OCI-LY3 (cell line): Measurements from ENCODE around the gene CXCL10.

Experiments
- CTCF ChIP-seq: fragments of 200-600, 300-600 bp; sonication (generic); IDR thresholded peaks from 2 replicates; pipeline ENCODE4 v1.5.1; 2014; ENCODE audit warnings: antibody characterized with exemption, low read length, low read depth
- EZH2phosphoT487 ChIP-seq: fragments of 200-600 bp; shearing (Covaris generic); IDR thresholded peaks from 2 replicates; pipeline ENCODE4 v1.6.1; 2018; ENCODE audit warnings: antibody characterized with exemption, mixed run types, low read depth

- TF ChIP-seq EZH2phosphoT487 (no peak), CTCF (no peak)
Measured at GRCh38 chr4:76024065-76024464, 768 bp upstream of the CXCL10 start.
